Activated CD8-positive, alpha-beta memory T cell treated with anti-CD3 and anti-CD28 coated beads, Interleukin-2, amount 50 U/mL, for 24 hours (primary cell): Measurements from ENCODE around the gene SSBP1.
"Not testable (repeated sequence)": the region's sequence is repeated elsewhere in the genome, so short reads cannot be mapped to it uniquely, and the experiment has no call there.

ENCODE experiments used
- DNase-seq: peaks from one replicate; pipeline ENCODE4 v3.0.0-alpha.2; 2020; ENCODE audit errors: extremely low read depth

Gene SSBP1, protein sequence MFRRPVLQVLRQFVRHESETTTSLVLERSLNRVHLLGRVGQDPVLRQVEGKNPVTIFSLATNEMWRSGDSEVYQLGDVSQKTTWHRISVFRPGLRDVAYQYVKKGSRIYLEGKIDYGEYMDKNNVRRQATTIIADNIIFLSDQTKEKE

GRCh38 chr7:141737836-141738591, at the start of gene SSBP1:
SSBP1 (plus strand) TSS chr7:141738358; CDS start chr7:141739167, 809 bp downstream.
- peak; percentile 81 for DNase-seq

DNA sequence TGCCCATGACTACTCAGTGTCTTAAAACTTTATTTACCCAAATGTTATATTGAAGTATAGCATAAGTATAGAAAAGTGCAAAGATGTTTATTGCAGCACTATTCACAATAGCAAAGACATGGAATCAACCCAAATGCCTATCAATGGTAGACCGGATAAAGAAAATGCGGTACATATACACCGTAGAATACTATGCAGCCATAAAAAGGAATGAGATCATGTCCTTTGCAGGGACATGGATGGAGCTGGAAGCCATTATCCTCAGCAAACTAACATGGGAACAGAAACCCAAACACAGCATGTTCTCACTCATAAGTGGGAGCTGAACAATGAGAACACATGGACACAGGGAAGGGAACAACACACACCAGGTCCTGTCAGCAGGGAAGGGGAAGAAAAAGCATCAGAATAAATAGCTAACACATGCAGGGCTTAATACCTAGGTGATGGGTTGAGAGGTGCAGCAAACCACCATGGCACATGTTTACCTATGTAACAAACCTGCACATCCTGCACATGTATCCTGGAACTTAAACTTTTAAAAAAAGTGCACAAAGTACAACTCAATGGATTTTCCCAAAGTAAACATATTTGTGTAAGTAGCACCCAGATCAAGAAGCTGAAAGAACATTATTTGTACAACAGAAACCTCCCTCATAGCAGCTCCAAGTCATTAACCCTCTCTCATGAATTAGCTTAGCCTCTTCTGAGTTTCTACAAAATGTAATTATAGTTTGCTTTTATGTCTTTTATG, 48.9 kb upstream of the SSBP1 start:
- DNase-seq, result not testable (repeated sequence)

DNA sequence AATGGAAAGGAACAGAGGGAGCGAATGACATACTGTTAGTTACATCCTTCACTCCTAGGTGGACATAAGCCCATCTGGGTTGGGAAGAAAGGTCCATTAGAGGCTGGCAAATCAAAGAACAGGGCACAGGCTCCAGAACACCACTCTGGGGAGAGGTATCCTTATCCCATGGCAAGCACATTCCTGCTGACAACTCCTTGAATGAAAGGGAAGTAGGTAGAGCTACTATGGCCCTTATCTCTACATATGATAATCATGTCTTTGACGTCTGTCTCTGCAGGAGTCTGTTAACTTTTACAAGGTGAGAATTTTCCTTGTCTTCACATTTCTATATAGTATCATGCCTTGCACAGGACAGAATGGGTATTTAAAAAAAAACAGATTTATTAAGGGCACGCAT, 46.6 kb upstream of the SSBP1 start:
- no peak for DNase-seq

- DNase-seq, result no peak
Measured at GRCh38 chr7:141691961-141692360, 46.2 kb upstream of the SSBP1 start.

- no peak for DNase-seq
Measured at GRCh38 chr7:141693082-141693481, 45.1 kb upstream of the SSBP1 start.

GRCh38 chr7:141695803-141696289, 42.3 kb upstream of the SSBP1 start:
- DNase-seq, result no peak

GRCh38 chr7:141696348-141696747, 41.8 kb upstream of the SSBP1 start:
- DNase-seq, result no peak

DNA sequence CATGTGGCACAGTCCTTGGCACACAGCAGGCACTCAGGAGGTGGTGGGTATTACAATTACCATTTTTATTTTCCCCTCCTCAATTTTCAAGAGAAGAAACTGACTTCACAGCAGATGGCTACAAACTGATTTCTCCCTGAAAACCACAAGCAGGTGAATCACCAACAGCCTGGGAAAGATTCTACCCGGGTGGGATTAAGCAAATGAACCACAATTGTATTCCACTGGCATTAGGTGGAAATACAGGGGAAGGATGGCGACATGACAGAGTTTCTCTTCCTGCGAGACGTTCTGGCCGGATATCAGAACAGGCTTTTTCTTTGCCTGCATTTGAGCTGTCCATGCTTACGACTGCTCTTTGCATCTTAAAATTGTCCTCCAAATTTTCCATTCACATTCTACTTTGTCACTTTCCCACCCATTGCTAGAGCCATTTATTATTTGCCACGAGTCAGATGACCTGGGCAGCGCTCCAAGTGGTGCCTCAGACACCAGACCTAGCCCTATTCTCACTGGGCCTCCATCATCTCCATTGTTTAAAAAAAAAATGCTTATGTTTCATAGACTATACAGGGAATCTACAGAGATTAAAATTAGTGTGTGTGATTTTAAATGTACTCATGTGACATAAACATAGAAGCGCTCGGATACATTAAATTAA, 40.8 kb upstream of the SSBP1 start:
- no peak for DNase-seq

- no peak for DNase-seq
Measured at GRCh38 chr7:141698247-141699015, 39.7 kb upstream of the SSBP1 start.

- no peak for DNase-seq
Measured at GRCh38 chr7:141699860-141700259, 38.3 kb upstream of the SSBP1 start.

- DNase-seq, result no peak
Measured at GRCh38 chr7:141700296-141700847, 37.8 kb upstream of the SSBP1 start.

DNA sequence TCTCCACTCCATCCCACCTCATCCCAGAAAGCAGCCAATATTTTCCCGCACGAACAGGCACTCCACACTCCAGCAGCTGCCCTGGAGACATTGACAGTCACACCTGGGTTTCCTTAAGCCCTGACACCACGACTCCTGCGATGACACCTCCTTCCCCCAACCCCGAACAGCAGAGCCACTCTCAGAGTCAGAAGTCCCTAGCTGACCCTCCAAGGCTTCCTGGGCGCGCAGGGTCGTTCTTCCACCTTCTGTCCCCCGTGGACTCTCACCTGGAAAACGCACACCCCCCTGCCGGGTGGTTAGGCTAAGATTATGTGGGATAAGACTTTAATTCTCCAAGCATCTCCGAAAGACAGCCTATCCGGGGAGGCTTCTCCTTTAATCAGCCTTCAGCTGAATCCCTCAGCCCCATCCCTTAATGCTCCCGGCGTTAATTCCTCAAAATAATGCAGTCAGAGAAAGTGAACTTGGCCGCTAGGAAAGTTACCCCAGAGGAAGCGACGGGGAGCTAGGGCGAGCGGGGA, 37.2 kb upstream of the SSBP1 start:
- no peak for DNase-seq

DNA sequence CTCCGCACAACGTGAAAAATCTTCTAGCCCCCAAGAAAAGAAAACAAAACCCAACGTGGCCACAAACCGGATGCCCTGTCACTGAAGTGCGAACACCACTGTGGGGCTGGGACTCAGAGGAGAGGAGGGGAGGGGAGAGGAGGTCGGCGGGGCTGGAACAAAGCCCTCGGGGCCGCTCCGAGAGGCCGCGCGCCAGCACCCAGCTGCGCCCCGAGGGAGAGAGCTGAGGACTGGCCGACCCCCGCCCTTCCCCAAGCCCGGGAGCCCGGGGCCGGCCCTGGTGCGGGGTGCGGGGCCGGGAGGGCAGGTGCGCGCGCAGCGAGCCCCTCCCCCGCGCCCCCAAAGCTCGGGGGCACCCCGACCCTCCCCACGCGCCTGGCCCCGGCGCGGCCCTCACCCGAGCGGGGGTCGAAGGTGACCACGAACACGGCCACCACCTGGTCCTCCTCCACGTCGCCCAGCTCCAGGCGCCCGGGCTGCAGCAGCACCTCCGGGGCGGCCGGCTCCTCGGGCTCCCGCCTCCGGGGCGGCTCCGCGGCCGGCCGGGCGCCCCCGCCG, 36.6 kb upstream of the SSBP1 start:
- DNase-seq, result peak; percentile 50

- DNase-seq, result no peak
Measured at GRCh38 chr7:141702047-141702567, 36.1 kb upstream of the SSBP1 start, which contains the start of gene DENND11. DENND11 (minus strand) TSS chr7:141702166; CDS start chr7:141702153, 13 bp downstream.

GRCh38 chr7:141702892-141703291, 35.3 kb upstream of the SSBP1 start:
- no peak for DNase-seq

DNA sequence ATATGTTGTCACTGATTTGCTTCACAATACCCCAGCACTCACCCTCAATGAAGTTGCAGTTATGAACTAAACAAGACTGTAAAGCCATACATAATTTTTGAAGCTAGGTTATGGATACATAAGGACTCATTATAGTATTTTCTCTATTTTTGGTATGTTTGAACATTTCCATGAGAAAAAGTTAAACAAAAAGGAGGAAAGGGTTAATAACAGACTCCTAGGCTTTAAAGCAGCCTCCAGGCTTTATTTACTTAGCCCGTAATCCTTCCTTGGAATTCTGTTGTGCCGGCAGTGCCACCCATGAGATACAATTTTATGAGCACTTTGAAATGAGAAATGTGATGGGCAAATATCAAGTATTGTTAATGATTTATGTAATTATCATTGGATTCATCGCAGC, 34.0 kb upstream of the SSBP1 start:
- DNase-seq, result no peak

GRCh38 chr7:141704741-141705140, 33.4 kb upstream of the SSBP1 start:
- DNase-seq, result no peak

DNA sequence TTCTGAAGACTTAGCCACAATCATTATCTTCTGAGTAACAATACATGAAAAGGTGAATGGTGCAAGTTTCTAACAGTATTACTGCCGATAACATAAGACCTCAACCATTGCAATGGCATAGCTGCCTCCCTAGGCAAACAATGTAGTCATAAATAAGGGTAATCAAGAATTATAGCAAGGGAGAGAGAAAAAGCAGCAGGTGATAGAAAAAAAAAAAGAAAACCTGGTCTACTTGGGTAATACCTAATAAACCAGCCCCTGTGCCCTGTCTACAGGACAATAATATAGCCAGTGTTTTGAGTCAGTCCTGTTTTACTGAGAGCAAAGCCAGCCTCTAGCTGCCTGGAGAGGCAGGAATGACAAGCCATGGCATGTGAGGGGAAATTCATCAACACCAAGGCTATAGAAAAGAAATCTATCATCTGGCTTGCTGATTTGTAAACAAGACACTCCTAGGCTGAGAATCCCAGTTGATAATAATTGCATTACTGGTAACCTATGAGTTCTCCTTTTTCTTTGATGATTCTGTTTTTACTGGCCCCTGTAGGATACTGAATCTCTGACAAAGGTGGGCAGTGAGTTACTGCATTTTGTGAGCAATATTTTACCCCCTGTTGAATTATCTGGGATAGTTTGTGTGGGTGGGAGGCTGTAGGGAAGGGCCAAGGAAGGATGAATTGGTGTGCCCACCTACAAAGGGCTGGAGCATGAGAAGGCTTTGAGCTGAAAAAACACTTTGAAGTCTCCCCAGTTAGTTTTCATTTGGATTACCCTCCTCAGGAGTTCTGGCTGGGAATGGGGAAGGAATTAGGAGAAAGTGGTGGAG, 31.7 kb upstream of the SSBP1 start:
- DNase-seq, result no peak

GRCh38 chr7:141708351-141708750, 29.8 kb upstream of the SSBP1 start, which contains the start of gene WEE2:
WEE2 (plus strand) TSS chr7:141708353; CDS start chr7:141708759, 406 bp downstream.
- DNase-seq, result no peak
